Superior temporal gyrus (tissue), 1 donor: ENCODE data around the gene MCOLN1.
"Not testable (repeated sequence)": the region's sequence is repeated elsewhere in the genome, so short reads cannot be mapped to it uniquely, and the experiment has no call there.

Source experiments
- DNase-seq: peaks from one replicate; pipeline ENCODE4 v3.0.0-alpha.2; 2016; ENCODE audit errors: extremely low spot score

Gene MCOLN1

GRCh38 chr19:7575434-7576040, 53.1 kb downstream of the MCOLN1 start:
- no peak for DNase-seq

GRCh38 chr19:7577422-7577821, 55.0 kb downstream of the MCOLN1 start:
- not testable (repeated sequence) for DNase-seq

- no peak for DNase-seq
These were observed 55.7 kb downstream of the MCOLN1 start for GRCh38 chr19:7578127-7578526.

GRCh38 chr19:7579182-7579581, 56.8 kb downstream of the MCOLN1 start:
- DNase-seq: no peak

- DNase-seq: no peak
These were observed 60.0 kb downstream of the MCOLN1 start for GRCh38 chr19:7582446-7582845.
